CD4-positive, alpha-beta T cell (primary cell): ENCODE measurements around the gene ZNF428. TPM values are rescaled to one million over a fixed set of nuclear protein-coding genes. Genes with fewer than 3 reads are reported as not detected.
A peak's percentile ranks its signal among the peaks of the same experiment; 100 is the strongest.
"Not testable (repeated sequence)": the region's sequence is repeated elsewhere in the genome, so short reads cannot be mapped to it uniquely, and the experiment has no call there.

ENCODE experiments used
- ATAC-seq: fragments of 200-7000 bp; cut with Tn5 transposase; one replicate; pipeline ENCODE4 v1.10.0; 2022; ENCODE audit warnings: mild to moderate bottlenecking; ENCODE audit not compliant: poor library complexity
- CTCF ChIA-PET: fragments of 350-600 bp; sonication (Branson Sonifier 250); formaldehyde crosslinking; loops from one replicate; lab custom pipeline; 2021; ENCODE audit warnings: antibody characterized with exemption, inconsistent platforms; lab: Charles Lee
- POLR2A ChIA-PET: fragments of 350-600 bp; sonication (Branson Sonifier 250); formaldehyde crosslinking; loops from one replicate; lab custom pipeline; 2021; ENCODE audit warnings: antibody characterized with exemption, inconsistent platforms; lab: Charles Lee
- DNase-seq, 14 experiments: peaks; one replicate each; pipeline ENCODE4 v3.0.0-alpha.2; 2013 to 2020; ENCODE audit warnings: mixed read lengths in 2 of 14
- H3K27ac ChIP-seq, 2 donors: one replicate each; pipeline versions ENCODE4 v1.5.1 to v1.7.0; 2013; ENCODE audit warnings: low read length in 2 of 2, low read depth in 1 of 2, mild to moderate bottlenecking in 1 of 2
- H3K27me3 ChIP-seq, 2 experiments: 1 replicate in 1 of 2; 2 replicates in 1 of 2; pipeline versions ENCODE4 v1.6.1 to v1.7.0; 2013; ENCODE audit warnings: low read length in 2 of 2, control low read depth in 1 of 2, mild to moderate bottlenecking in 1 of 2, moderate library complexity in 1 of 2; ENCODE audit not compliant: insufficient read depth in 2 of 2, control insufficient read depth in 1 of 2
- H3K36me3 ChIP-seq: one replicate; pipeline ENCODE4 v1.6.1; 2013; ENCODE audit warnings: low read length, control low read depth; ENCODE audit not compliant: insufficient read depth
- H3K4me1 ChIP-seq: one replicate; pipeline ENCODE4 v1.6.1; 2013; ENCODE audit warnings: low read length, control low read depth; ENCODE audit not compliant: insufficient read depth
- H3K4me3 ChIP-seq: one replicate; pipeline ENCODE4 v1.5.1; 2013; ENCODE audit warnings: mild to moderate bottlenecking, low read length, moderate library complexity
- H3K9me3 ChIP-seq, 2 experiments: 1 replicate in 1 of 2; 2 replicates in 1 of 2; pipeline versions ENCODE4 v1.6.1 to v1.7.0; 2013; ENCODE audit warnings: low read length in 2 of 2, mild to moderate bottlenecking in 2 of 2, control low read depth in 1 of 2, moderate library complexity in 1 of 2; ENCODE audit not compliant: control insufficient read depth in 1 of 2, insufficient read depth in 1 of 2
- H3K27ac Mint-ChIP-seq: one replicate; pipeline ENCODE4 v1.8.0; 2020; ENCODE audit warnings: mixed read lengths
- H3K27me3 Mint-ChIP-seq: one replicate; pipeline ENCODE4 v1.8.0; 2021; ENCODE audit warnings: mixed read lengths
- H3K36me3 Mint-ChIP-seq: one replicate; pipeline ENCODE4 v1.8.0; 2021; ENCODE audit warnings: low read depth, mixed read lengths
- H3K4me1 Mint-ChIP-seq: one replicate; pipeline ENCODE4 v1.8.0; 2021; ENCODE audit warnings: low read depth, mixed read lengths
- H3K4me3 Mint-ChIP-seq: one replicate; pipeline ENCODE4 v1.8.0; 2020; ENCODE audit warnings: mild to moderate bottlenecking, mixed read lengths
- H3K9me3 Mint-ChIP-seq: one replicate; pipeline ENCODE4 v1.8.0; 2020; ENCODE audit warnings: mixed read lengths
- intact Hi-C, 2 experiments: fragments of 100-400 bp; cut with DNase I in 1 of 2; cut with micrococcal nuclease in 1 of 2; formaldehyde crosslinking; loops; one replicate each; pipeline versions ENCODE4 v1.15.1 to v1.9.0; 2023 to 2025; cut with DNase I, micrococcal nuclease
- total RNA-seq, 174 experiments: library from RNA in 2 of 174; stranded (reverse) in 2 of 174; gene quantifications; one replicate each; pipeline ENCODE4 v1.2.3 and lab custom pipeline; 2021 to 2026
- TF ChIP-seq, protein P1 (sequence below): fragments of 200-600 bp; IDR thresholded peaks from one replicate; pipeline ENCODE4 v1.8.0; 2022; ENCODE audit warnings: antibody characterized with exemption, mild to moderate bottlenecking

ZNF428 gene
- total RNA-seq, 2 experiments from 2014 or later: 22.3 to 24.8 TPM

GRCh38 chr19:43589277-43589676 is 30.2 kb downstream of the ZNF428 start:
- H3K27ac ChIP-seq: no peak overlapping the region
- peak overlapping the region; percentile 16 for H3K27ac Mint-ChIP-seq
- intact Hi-C loops: no loop called here

DNA sequence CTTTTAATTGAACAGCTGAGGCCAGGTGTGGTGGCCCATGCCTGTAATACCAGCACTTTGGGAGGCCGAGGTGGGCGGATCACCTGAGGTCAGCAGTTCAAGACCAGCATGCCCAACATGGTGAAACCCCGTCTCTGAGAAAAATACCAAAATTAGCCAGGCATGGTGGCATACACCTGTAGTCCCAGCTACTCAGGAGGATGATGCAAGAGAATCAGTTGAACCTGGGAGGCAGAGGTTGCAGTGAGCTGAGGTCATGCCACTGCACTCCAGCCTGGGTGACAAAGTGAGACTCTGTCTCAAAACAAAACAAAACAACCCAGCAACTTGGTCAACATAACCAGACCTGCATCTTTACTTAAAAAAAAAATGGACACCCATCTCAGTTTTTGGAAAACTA is 32.4 kb downstream of the ZNF428 start:
- H3K4me3 ChIP-seq, H3K27ac Mint-ChIP-seq, H3K9me3 Mint-ChIP-seq, H3K27ac ChIP-seq, H3K4me3 Mint-ChIP-seq, H3K36me3 Mint-ChIP-seq, H3K27me3 ChIP-seq, intact Hi-C loops, H3K4me1 ChIP-seq, H3K9me3 ChIP-seq, ATAC-seq, DNase-seq, H3K27me3 Mint-ChIP-seq, H3K36me3 ChIP-seq: not testable (repeated sequence)
- ChIA-PET POLR2A (interaction anchor here (0.8 kb wide), 1 partner anchor 9 kb away, joined by 3 read pairs; the partner anchor contains the start of genes IRGQ and ZNF576), CTCF (interaction anchor here (0.7 kb wide), 1 partner anchor 32 kb away, joined by 3 read pairs; no protein-coding TSS in a partner anchor)
- H3K4me1 Mint-ChIP-seq: peaks cover 17% of the 10 kb centered on the region

More at GRCh38 chr19:43589277-43589676, 30.2 kb downstream of the ZNF428 start:
- DNase-seq (no peak), ATAC-seq (no peak)
- no peaks in the 10 kb centered on the region for H3K27me3 Mint-ChIP-seq
- CTCF ChIA-PET: interaction anchor here (1.5 kb wide), 1 partner anchor 34 kb away, joined by 6 read pairs; no protein-coding TSS in a partner anchor
- no peaks in the 10 kb centered on the region for H3K9me3 Mint-ChIP-seq
- Histone ChIP-seq H3K9me3 (no peaks in the 10 kb centered on the region), H3K36me3 (peaks cover 13% of the 10 kb centered on the region), H3K4me3 (no peak overlapping the region), H3K27me3 (no peaks in the 10 kb centered on the region), H3K4me1 (peaks cover 13% of the 10 kb centered on the region)
- peaks cover 23% of the 10 kb centered on the region for H3K4me1 Mint-ChIP-seq
- POLR2A ChIA-PET: no interaction called here
- TF ChIP-seq, protein P1, sequence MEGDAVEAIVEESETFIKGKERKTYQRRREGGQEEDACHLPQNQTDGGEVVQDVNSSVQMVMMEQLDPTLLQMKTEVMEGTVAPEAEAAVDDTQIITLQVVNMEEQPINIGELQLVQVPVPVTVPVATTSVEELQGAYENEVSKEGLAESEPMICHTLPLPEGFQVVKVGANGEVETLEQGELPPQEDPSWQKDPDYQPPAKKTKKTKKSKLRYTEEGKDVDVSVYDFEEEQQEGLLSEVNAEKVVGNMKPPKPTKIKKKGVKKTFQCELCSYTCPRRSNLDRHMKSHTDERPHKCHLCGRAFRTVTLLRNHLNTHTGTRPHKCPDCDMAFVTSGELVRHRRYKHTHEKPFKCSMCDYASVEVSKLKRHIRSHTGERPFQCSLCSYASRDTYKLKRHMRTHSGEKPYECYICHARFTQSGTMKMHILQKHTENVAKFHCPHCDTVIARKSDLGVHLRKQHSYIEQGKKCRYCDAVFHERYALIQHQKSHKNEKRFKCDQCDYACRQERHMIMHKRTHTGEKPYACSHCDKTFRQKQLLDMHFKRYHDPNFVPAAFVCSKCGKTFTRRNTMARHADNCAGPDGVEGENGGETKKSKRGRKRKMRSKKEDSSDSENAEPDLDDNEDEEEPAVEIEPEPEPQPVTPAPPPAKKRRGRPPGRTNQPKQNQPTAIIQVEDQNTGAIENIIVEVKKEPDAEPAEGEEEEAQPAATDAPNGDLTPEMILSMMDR: no peak
- no peak overlapping the region for H3K4me3 Mint-ChIP-seq
- peaks cover 23% of the 10 kb centered on the region for H3K36me3 Mint-ChIP-seq

- no peaks in the 10 kb centered on the region for H3K36me3 ChIP-seq
- H3K36me3 Mint-ChIP-seq: peaks cover 10% of the 10 kb centered on the region
- CTCF ChIA-PET: no interaction called here
- H3K9me3 Mint-ChIP-seq: no peaks in the 10 kb centered on the region
- H3K27ac ChIP-seq: no peak overlapping the region
- no peaks in the 10 kb centered on the region for H3K27me3 ChIP-seq
- DNase-seq (no peak), ATAC-seq (no peak)
- intact Hi-C loops: no loop called here
- peaks cover 4% of the 10 kb centered on the region for H3K4me1 ChIP-seq
- POLR2A ChIA-PET: no interaction called here
- H3K4me1 Mint-ChIP-seq: peaks cover 17% of the 10 kb centered on the region
- no peak overlapping the region for H3K27ac Mint-ChIP-seq
- H3K4me3 ChIP-seq: no peak overlapping the region
- TF ChIP-seq, protein P1: no peak
- H3K9me3 ChIP-seq: no peaks in the 10 kb centered on the region
- H3K27me3 Mint-ChIP-seq: no peaks in the 10 kb centered on the region
- H3K4me3 Mint-ChIP-seq: no peak overlapping the region
Measured at GRCh38 chr19:43586346-43586745, 33.1 kb downstream of the ZNF428 start.

DNA sequence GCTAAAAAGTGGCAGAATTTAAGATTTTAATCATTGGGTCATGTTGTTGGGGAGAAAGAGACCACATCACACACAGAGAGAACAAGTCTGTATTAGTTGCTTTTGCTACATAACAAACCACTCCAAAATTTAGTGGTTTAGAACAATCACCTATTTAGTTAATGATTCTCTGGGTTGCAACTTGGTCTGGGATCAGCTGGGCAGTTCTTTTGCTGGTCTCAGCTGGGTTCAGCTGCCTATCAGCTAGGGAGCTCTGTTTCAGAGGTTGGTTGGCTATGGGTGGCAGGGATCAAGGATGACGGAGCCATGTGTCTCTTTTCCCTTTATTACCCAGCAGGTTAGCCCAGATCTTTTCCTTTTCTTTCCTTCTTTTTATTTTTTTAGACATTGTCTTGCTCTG is 34.9 kb downstream of the ZNF428 start:
- Histone ChIP-seq H3K9me3 (no peaks in the 10 kb centered on the region), H3K4me1 (peaks cover 8% of the 10 kb centered on the region), H3K4me3 (no peak overlapping the region), H3K36me3 (no peaks in the 10 kb centered on the region), H3K27me3 (no peaks in the 10 kb centered on the region), H3K27ac (no peak overlapping the region)
- H3K36me3 Mint-ChIP-seq: no peaks in the 10 kb centered on the region
- H3K27ac Mint-ChIP-seq: peak overlapping the region; percentile 19
- intact Hi-C loops: no loop called here
- H3K4me3 Mint-ChIP-seq: no peak overlapping the region
- no peaks in the 10 kb centered on the region for H3K27me3 Mint-ChIP-seq
- ChIA-PET CTCF (interaction anchor here (1.1 kb wide), 2 partner anchors 10 to 31 kb away, joined by 3 to 7 read pairs; no protein-coding TSS in a partner anchor), POLR2A (interaction anchor here (1.1 kb wide), 1 partner anchor 11 kb away, joined by 3 read pairs; the partner anchor contains the start of gene IRGQ)
- TF ChIP-seq, protein P1: no peak
- no peak for DNase-seq
- ATAC-seq: no peak
- peaks cover 15% of the 10 kb centered on the region for H3K4me1 Mint-ChIP-seq
- H3K9me3 Mint-ChIP-seq: no peaks in the 10 kb centered on the region
